ENCODE results near the gene MAMDC4. TPM values are rescaled to one million over a fixed set of nuclear protein-coding genes. Genes with fewer than 3 reads are reported as not detected.

MAMDC4 gene
- total and polyA plus RNA-seq, 2 of the 13 experiments (the other 11 are each of a cell fraction or from before 2014, with no cell fraction given): 6.0 to 6.8 TPM

- TF ChIP-seq DMTF1 (CRISPR knock-in tag; IDR thresholded peaks at IDR 0.05): no peak
- no peak for TF ChIP-seq TP53 (CRISPR knock-in tag; conservative IDR thresholded peaks at IDR 0.05)
- no peak for TF ChIP-seq HNF1A (IDR thresholded peaks at IDR 0.05; ENCODE audit: low read depth)
- TF ChIP-seq HNF1A (CRISPR knock-in tag; IDR thresholded peaks at IDR 0.05; ENCODE audit: borderline replicate concordance): peak; percentile 73; the same call in 1 of the 2 replicates
- TF ChIP-seq ZNF883 (CRISPR knock-in tag; IDR thresholded peaks at IDR 0.05; ENCODE audit: not compliant biosample characterization): no peak
- peak; percentile 52 for TF ChIP-seq RFX1 (IDR thresholded peaks at IDR 0.05)
- peak; percentile 30; the same call in 1 of the 2 replicates for TF ChIP-seq PHF21A (CRISPR knock-in tag; IDR thresholded peaks at IDR 0.05)
- no peak for TF ChIP-seq HNRNPUL1 (IDR thresholded peaks at IDR 0.05; ENCODE audit: low read depth, low read length)
- 0 out of 2 replicates have a peak, but pooled peaks have one; percentile 26 for TF ChIP-seq ZBTB34 (CRISPR knock-in tag; IDR thresholded peaks at IDR 0.05)
- no peak for TF ChIP-seq U2AF1 (optimal IDR thresholded peaks at IDR 0.05; ENCODE audit: low read depth, low read length)
- TF ChIP-seq EHMT2 (IDR thresholded peaks at IDR 0.05; ENCODE audit: borderline replicate concordance, low read depth, low read length): no peak
- no peak for TF ChIP-seq E2F2 (CRISPR knock-in tag; IDR thresholded peaks at IDR 0.05; ENCODE audit: borderline replicate concordance)
- TF ChIP-seq MBNL3 (CRISPR knock-in tag; conservative IDR thresholded peaks at IDR 0.05): no peak
- no peak for TF ChIP-seq DPF2 (CRISPR knock-in tag; IDR thresholded peaks at IDR 0.05; ENCODE audit: borderline replicate concordance, low read depth)
- TF ChIP-seq ETV5 (CRISPR knock-in tag; IDR thresholded peaks at IDR 0.05; ENCODE audit: borderline replicate concordance): no peak
- TF ChIP-seq ATAD3A (CRISPR knock-in tag; IDR thresholded peaks at IDR 0.05): no peak
- no peak for TF ChIP-seq JUND (CRISPR knock-in tag; IDR thresholded peaks at IDR 0.05)
- TF ChIP-seq RBM39 (IDR thresholded peaks at IDR 0.05; ENCODE audit: low read depth, low read length, poor library complexity, severe bottlenecking): no peak
- no peak for TF ChIP-seq DDIT3 (CRISPR knock-in tag; IDR thresholded peaks at IDR 0.05)
- TF ChIP-seq POLR2AphosphoS2 (IDR thresholded peaks at IDR 0.05; ENCODE audit: low read depth, low read length): 0 out of 2 replicates have a peak, but pooled peaks have one; percentile 2
Measured at GRCh38 chr9:136840877-136841645, 11.1 kb upstream of the MAMDC4 start (continued).
